Measurements from ENCODE around the gene PGM1. TPM values are rescaled to one million over a fixed set of nuclear protein-coding genes. Genes with fewer than 3 reads are reported as not detected.

PGM1 gene
- total and polyA plus RNA-seq, 9 of the 15 experiments (the other 6 are each of a cell fraction or from before 2014, with no cell fraction given): 0.03 to 0.31 (median 0.09) TPM; not detected in 5

DNA sequence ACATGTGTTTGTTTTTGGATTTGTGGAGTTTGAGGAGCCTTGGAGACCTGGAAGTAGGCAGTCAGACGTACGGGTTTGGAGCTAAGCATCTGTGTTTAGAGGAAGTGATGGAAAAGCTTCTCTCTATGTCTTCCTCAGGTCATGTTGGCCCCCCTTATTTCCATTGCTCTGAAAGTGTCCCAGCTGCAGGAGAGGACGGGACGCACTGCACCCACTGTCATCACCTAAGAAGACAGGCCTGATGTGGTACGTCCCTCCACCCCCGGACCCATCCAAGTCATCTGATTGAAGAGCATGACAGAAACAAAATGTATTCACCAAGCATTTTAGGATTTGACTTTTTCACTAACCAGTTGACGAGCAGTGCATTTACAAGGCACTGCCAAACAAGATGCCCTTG lies 66.2 kb downstream of the PGM1 start (continued):
- TF ChIP-seq, protein P1, sequence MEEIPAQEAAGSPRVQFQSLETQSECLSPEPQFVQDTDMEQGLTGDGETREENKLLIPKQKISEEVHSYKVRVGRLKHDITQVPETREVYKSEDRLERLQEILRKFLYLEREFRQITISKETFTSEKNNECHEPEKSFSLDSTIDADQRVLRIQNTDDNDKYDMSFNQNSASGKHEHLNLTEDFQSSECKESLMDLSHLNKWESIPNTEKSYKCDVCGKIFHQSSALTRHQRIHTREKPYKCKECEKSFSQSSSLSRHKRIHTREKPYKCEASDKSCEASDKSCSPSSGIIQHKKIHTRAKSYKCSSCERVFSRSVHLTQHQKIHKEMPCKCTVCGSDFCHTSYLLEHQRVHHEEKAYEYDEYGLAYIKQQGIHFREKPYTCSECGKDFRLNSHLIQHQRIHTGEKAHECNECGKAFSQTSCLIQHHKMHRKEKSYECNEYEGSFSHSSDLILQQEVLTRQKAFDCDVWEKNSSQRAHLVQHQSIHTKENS (CRISPR knock-in tag; IDR thresholded peaks at IDR 0.05): no peak
- TF ChIP-seq, protein P2, sequence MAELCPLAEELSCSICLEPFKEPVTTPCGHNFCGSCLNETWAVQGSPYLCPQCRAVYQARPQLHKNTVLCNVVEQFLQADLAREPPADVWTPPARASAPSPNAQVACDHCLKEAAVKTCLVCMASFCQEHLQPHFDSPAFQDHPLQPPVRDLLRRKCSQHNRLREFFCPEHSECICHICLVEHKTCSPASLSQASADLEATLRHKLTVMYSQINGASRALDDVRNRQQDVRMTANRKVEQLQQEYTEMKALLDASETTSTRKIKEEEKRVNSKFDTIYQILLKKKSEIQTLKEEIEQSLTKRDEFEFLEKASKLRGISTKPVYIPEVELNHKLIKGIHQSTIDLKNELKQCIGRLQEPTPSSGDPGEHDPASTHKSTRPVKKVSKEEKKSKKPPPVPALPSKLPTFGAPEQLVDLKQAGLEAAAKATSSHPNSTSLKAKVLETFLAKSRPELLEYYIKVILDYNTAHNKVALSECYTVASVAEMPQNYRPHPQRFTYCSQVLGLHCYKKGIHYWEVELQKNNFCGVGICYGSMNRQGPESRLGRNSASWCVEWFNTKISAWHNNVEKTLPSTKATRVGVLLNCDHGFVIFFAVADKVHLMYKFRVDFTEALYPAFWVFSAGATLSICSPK (IDR thresholded peaks at IDR 0.05; ENCODE audit: borderline replicate concordance): no peak
- TF ChIP-seq, protein P3, sequence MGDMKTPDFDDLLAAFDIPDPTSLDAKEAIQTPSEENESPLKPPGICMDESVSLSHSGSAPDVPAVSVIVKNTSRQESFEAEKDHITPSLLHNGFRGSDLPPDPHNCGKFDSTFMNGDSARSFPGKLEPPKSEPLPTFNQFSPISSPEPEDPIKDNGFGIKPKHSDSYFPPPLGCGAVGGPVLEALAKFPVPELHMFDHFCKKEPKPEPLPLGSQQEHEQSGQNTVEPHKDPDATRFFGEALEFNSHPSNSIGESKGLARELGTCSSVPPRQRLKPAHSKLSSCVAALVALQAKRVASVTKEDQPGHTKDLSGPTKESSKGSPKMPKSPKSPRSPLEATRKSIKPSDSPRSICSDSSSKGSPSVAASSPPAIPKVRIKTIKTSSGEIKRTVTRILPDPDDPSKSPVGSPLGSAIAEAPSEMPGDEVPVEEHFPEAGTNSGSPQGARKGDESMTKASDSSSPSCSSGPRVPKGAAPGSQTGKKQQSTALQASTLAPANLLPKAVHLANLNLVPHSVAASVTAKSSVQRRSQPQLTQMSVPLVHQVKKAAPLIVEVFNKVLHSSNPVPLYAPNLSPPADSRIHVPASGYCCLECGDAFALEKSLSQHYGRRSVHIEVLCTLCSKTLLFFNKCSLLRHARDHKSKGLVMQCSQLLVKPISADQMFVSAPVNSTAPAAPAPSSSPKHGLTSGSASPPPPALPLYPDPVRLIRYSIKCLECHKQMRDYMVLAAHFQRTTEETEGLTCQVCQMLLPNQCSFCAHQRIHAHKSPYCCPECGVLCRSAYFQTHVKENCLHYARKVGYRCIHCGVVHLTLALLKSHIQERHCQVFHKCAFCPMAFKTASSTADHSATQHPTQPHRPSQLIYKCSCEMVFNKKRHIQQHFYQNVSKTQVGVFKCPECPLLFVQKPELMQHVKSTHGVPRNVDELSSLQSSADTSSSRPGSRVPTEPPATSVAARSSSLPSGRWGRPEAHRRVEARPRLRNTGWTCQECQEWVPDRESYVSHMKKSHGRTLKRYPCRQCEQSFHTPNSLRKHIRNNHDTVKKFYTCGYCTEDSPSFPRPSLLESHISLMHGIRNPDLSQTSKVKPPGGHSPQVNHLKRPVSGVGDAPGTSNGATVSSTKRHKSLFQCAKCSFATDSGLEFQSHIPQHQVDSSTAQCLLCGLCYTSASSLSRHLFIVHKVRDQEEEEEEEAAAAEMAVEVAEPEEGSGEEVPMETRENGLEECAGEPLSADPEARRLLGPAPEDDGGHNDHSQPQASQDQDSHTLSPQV (IDR thresholded peaks at IDR 0.05): no peak
- TF ChIP-seq SMARCA4 (IDR thresholded peaks at IDR 0.05) (no peak), ZNF785 (CRISPR knock-in tag; IDR thresholded peaks at IDR 0.05) (no peak), ZNF589 (CRISPR knock-in tag; IDR thresholded peaks at IDR 0.05; ENCODE audit: low read depth) (no peak)

All from K562 (cell line).